BE2C (cell line): ENCODE data around the gene LINC00237.

Source experiments
- DNase-seq: peaks from one replicate; pipeline ENCODE4 v3.0.0-alpha.2; 2020
- H3K27me3 ChIP-seq: fragments of 250-450 bp; sonication (Bioruptor Pico); 2 replicates; pipeline ENCODE4 v1.5.1; 2020; ENCODE audit warnings: mild to moderate bottlenecking
- H3K36me3 ChIP-seq: fragments of 250-450 bp; sonication (Bioruptor Pico); 2 replicates; pipeline ENCODE4 v1.5.1; 2020; ENCODE audit warnings: mild to moderate bottlenecking
- H3K4me1 ChIP-seq: fragments of 250-450 bp; sonication (Bioruptor Pico); 2 replicates; pipeline ENCODE4 v1.5.1; 2020
- H3K4me3 ChIP-seq: 2 replicates; pipeline ENCODE4 v1.5.1; 2011; ENCODE audit warnings: low read depth, low read length
- H3K9me3 ChIP-seq: fragments of 250-450 bp; sonication (Bioruptor Pico); 2 replicates; pipeline ENCODE4 v1.5.1; 2020
- TF ChIP-seq, protein P1 (sequence below): IDR thresholded peaks from 2 replicates; pipeline ENCODE4 v1.5.1; 2012; ENCODE audit warnings: mild to moderate bottlenecking, low read depth, low read length

LINC00237 gene

DNA sequence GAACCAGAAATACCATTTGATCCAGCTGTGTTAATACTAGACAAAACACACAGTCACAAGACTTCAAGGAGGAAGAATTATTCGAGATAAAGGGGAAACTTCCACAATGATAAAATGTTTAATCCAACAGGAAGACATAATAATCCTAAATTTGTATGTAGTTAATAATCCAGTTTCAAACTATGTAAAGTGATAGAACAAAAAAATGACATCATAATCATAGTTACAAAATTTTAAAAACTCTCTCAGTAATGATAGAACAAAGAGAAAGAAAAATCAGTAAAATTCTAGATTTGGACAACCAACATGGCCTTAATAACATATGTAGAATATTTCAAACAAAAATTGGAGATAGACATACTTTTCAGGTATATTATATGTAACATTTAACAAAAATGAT lies 38.9 kb downstream of the LINC00237 start:
- Histone ChIP-seq H3K36me3 (no peaks in the 10 kb centered on the region), H3K4me1 (no peaks in the 10 kb centered on the region)

DNA sequence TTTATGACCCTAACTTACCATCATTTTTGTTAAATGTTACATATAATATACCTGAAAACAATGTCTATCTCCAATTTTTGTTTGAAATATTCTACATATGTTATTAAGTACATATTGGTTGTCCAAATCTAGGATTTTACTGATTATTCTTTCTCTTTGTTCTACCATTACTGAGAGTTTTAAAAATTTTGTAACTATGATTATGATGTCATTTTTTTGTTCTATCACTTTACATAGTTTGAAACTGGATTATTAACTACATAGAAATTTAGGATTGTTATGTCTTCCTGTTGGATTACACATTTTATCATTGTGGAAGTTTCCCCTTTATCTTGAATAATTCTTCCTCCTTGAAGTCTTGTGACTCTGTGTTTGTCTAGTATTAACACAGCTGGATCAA lies 41.2 kb downstream of the LINC00237 start:
- TF ChIP-seq, protein P1, sequence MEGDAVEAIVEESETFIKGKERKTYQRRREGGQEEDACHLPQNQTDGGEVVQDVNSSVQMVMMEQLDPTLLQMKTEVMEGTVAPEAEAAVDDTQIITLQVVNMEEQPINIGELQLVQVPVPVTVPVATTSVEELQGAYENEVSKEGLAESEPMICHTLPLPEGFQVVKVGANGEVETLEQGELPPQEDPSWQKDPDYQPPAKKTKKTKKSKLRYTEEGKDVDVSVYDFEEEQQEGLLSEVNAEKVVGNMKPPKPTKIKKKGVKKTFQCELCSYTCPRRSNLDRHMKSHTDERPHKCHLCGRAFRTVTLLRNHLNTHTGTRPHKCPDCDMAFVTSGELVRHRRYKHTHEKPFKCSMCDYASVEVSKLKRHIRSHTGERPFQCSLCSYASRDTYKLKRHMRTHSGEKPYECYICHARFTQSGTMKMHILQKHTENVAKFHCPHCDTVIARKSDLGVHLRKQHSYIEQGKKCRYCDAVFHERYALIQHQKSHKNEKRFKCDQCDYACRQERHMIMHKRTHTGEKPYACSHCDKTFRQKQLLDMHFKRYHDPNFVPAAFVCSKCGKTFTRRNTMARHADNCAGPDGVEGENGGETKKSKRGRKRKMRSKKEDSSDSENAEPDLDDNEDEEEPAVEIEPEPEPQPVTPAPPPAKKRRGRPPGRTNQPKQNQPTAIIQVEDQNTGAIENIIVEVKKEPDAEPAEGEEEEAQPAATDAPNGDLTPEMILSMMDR: no peak
- H3K27me3 ChIP-seq: no peaks in the 10 kb centered on the region
- H3K36me3 ChIP-seq: no peaks in the 10 kb centered on the region
- DNase-seq: no peak
- H3K4me1 ChIP-seq: no peaks in the 10 kb centered on the region
- no peaks in the 10 kb centered on the region for H3K9me3 ChIP-seq
- no peak overlapping the region for H3K4me3 ChIP-seq

More for the DNA sequence above, 38.9 kb downstream of the LINC00237 start:
- no peaks in the 10 kb centered on the region for H3K9me3 ChIP-seq
- H3K4me3 ChIP-seq: no peak overlapping the region
- DNase-seq: no peak
- H3K27me3 ChIP-seq: no peaks in the 10 kb centered on the region
- TF ChIP-seq, protein P1: no peak

- no peaks in the 10 kb centered on the region for H3K9me3 ChIP-seq
- no peaks in the 10 kb centered on the region for H3K36me3 ChIP-seq
- no peaks in the 10 kb centered on the region for H3K4me1 ChIP-seq
- no peaks in the 10 kb centered on the region for H3K27me3 ChIP-seq
- DNase-seq: no peak
- TF ChIP-seq, protein P1: no peak
- H3K4me3 ChIP-seq: no peak overlapping the region
These were observed 42.9 kb downstream of the LINC00237 start for GRCh38 chr20:21063276-21063675.

- H3K4me3 ChIP-seq: no peak overlapping the region
- no peaks in the 10 kb centered on the region for H3K27me3 ChIP-seq
- H3K36me3 ChIP-seq: no peaks in the 10 kb centered on the region
- TF ChIP-seq, protein P1: peak; percentile 62
- peak; percentile 42 for DNase-seq
- H3K4me1 ChIP-seq: peaks cover 3% of the 10 kb centered on the region
- H3K9me3 ChIP-seq: no peaks in the 10 kb centered on the region
These were observed 53.0 kb downstream of the LINC00237 start for GRCh38 chr20:21053002-21053762.

GRCh38 chr20:21052686-21053001 lies 53.5 kb downstream of the LINC00237 start:
- peaks cover 3% of the 10 kb centered on the region for H3K4me1 ChIP-seq
- no peaks in the 10 kb centered on the region for H3K36me3 ChIP-seq
- no peak overlapping the region for H3K4me3 ChIP-seq

DNA sequence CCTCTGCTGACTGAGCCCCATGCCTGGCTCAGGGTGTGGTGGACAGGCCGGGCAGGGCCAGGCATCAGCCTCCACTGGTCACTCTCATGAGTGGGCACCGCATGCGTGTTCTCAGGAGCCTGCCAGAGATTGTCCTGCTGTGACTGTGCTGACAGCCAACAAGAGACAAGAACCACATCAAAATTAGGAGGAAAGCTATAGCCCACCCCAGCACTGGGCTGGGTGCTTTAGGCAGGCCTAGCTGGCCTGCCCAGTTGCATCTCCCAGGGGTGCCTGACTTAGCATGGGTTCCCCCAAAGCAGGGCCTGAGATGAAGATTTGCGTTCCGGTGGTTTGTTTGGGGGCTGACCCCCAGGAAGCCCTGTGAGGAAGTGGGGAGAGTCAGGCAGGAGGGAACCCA lies 53.9 kb downstream of the LINC00237 start:
- DNase-seq: no peak
- peaks cover 3% of the 10 kb centered on the region for H3K4me1 ChIP-seq
- no peaks in the 10 kb centered on the region for H3K36me3 ChIP-seq
- H3K9me3 ChIP-seq: no peaks in the 10 kb centered on the region
- no peaks in the 10 kb centered on the region for H3K27me3 ChIP-seq
- H3K4me3 ChIP-seq: no peak overlapping the region
- TF ChIP-seq, protein P1: no peak

More at GRCh38 chr20:21052686-21053001, 53.5 kb downstream of the LINC00237 start:
- Histone ChIP-seq H3K27me3 (no peaks in the 10 kb centered on the region), H3K9me3 (no peaks in the 10 kb centered on the region)
- TF ChIP-seq, protein P1: no peak
- no peak for DNase-seq
